K562 (cell line): ENCODE data around the gene TMCO2.

Experiments used
- CBFB ChIP-seq: sonication (generic); formaldehyde crosslinking; IDR thresholded peaks from 2 replicates; pipeline ENCODE4 v1.4.0; 2020; ENCODE audit warnings: mild to moderate bottlenecking, missing genetic modification reagents
- ETS1 ChIP-seq: conservative IDR thresholded peaks from 2 replicates; pipeline ENCODE4 v1.6.1; 2011; ENCODE audit warnings: low read depth, mild to moderate bottlenecking, low read length; ENCODE audit not compliant: control insufficient read depth
- FOXM1 ChIP-seq, 2 experiments: fragments of 450-650 bp in 1 of 2; sonication (generic) in 1 of 2; formaldehyde crosslinking in 1 of 2; IDR thresholded peaks; 2 replicates each; pipeline versions ENCODE4 v1.6.1 to v1.9.0; 2017 to 2022; ENCODE audit warnings: low read depth in 2 of 2, mild to moderate bottlenecking in 2 of 2, missing genetic modification reagents in 1 of 2, moderate library complexity in 1 of 2
- HBP1 ChIP-seq: fragments of 450-650 bp; formaldehyde crosslinking; IDR thresholded peaks from 2 replicates; pipeline ENCODE4 v1.4.0; 2022; ENCODE audit warnings: missing genetic modification characterization
- JUNB ChIP-seq: fragments of 450-650 bp; formaldehyde crosslinking; conservative IDR thresholded peaks from 2 replicates; pipeline ENCODE4 v1.4.0; 2020; ENCODE audit warnings: mild to moderate bottlenecking
- RBM22 ChIP-seq: fragments of 200-400 bp; formaldehyde crosslinking; IDR thresholded peaks from 2 replicates; pipeline ENCODE4 v1.6.1; 2018; ENCODE audit warnings: low read length, low read depth; ENCODE audit not compliant: poor library complexity, severe bottlenecking

- no peak for TF ChIP-seq JUNB (CRISPR knock-in tag)
- TF ChIP-seq FOXM1 (IDR thresholded peaks at IDR 0.05; ENCODE audit: low read depth) = no peak
- no peak for TF ChIP-seq FOXM1 (CRISPR knock-in tag; IDR thresholded peaks at IDR 0.05; ENCODE audit: low read depth)
- no peak for TF ChIP-seq ETS1
- TF ChIP-seq RBM22 = no peak
- no peak for TF ChIP-seq CBFB (CRISPR knock-in tag)
- TF ChIP-seq HBP1 (CRISPR knock-in tag) = 0 out of 2 replicates have a peak, but pooled peaks have one; percentile 16
These were observed 9.6 kb downstream of the TMCO2 start for GRCh38 chr1:40257313-40257687.
